Sigmoid colon (tissue), 4 donors: ENCODE measurements around the gene RGR.

ENCODE experiments used
- CTCF ChIP-seq, 4 experiments: fragments of 450-650 bp in 3 of 4; fragments of 200-600 bp in 1 of 4; IDR thresholded peaks; one replicate each; pipeline ENCODE4 v1.5.1; 2016 to 2019; ENCODE audit warnings: antibody characterized with exemption in 4 of 4, mild to moderate bottlenecking in 3 of 4, moderate library complexity in 2 of 4
- EP300 ChIP-seq, 4 donors: sonication (generic); formaldehyde crosslinking; IDR thresholded peaks; one replicate each; pipeline ENCODE4 v1.6.1; 2017; ENCODE audit warnings: antibody characterized with exemption in 4 of 4
- POLR2AphosphoS5 ChIP-seq, 4 donors: sonication (generic); formaldehyde crosslinking; IDR thresholded peaks; one replicate each; pipeline ENCODE4 v1.6.1; 2017; ENCODE audit warnings: antibody characterized with exemption in 4 of 4

- TF ChIP-seq POLR2AphosphoS5 (IDR thresholded peaks at IDR 0.05) (no peak), CTCF (IDR thresholded peaks at IDR 0.05) (no peak), EP300 (IDR thresholded peaks at IDR 0.05) (no peak)
These were observed 48.7 kb downstream of the RGR start for GRCh38 chr10:84293574-84294016.
